Jurkat, Clone E6-1 (cell line): Measurements from ENCODE around the gene RFX2.
"Not testable (repeated sequence)": the region's sequence is repeated elsewhere in the genome, so short reads cannot be mapped to it uniquely, and the experiment has no call there.

Experiments
- DNase-seq: peaks from one replicate; pipeline ENCODE4 v3.0.0-alpha.2; 2011; ENCODE audit warnings: low read depth, low spot score
- H3K4me3 ChIP-seq: 2 replicates; pipeline ENCODE4 v1.5.1; 2011; ENCODE audit warnings: mild to moderate bottlenecking, low read length, control low read depth, moderate library complexity

Gene RFX2

DNA sequence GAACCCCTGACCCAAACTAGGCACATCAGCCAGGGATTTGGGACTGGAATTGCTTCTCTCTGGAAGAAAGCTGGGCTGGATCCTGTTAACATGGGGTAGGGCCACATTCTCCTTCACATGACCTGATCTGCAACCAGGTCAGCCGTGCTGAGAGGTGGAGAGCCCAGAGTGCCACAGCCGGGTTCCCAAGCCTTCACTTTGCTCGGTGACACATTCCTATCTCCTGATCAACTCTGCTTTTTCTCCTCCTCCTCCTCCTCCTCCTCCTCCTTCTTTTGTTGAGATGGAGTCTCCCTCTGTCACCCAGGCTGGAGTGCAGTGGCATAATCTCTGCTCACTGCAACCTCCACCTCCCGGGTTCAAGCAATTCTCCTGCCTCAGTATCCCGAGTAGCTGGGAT, 124.5 kb downstream of the RFX2 start:
- not testable (repeated sequence) for H3K4me3 ChIP-seq, DNase-seq

DNA sequence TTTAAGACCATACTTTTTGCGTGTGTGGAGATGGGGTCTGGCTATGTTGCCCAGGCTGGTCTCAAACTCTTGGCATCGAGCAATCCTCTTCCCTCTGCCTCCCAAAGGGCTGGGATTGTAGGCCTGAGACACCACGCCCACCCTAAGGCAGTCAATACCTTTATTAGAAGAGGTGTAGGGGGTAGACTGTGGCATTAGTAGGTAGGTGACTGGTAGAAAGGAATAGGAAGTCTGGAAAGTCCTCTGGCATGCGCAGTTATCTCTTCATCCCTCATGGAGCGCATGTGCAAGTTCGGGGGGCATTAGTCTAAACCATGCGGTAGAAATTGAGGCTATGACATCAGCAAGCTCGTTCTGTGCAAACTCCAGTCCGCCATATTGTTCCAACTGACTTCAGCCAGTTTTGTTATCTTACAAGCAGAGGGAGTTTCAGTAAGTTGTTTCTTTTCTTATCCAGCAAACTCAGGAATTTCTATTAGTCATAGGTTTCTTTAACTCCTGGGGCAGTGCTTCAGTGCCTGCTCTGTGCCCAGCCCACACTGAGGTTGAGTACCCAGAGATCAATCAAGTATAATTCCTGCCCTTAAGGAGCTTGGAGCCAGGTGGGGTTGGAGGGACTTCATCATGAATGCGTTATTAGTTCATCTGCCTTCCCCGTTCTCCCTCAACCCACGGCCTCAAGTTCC, 125.1 kb downstream of the RFX2 start:
- DNase-seq = no peak
- no peak overlapping the region for H3K4me3 ChIP-seq

- no peak overlapping the region for H3K4me3 ChIP-seq
- peak; percentile 64 for DNase-seq
These were observed 125.7 kb downstream of the RFX2 start for GRCh38 chr19:5984600-5984999.

DNA sequence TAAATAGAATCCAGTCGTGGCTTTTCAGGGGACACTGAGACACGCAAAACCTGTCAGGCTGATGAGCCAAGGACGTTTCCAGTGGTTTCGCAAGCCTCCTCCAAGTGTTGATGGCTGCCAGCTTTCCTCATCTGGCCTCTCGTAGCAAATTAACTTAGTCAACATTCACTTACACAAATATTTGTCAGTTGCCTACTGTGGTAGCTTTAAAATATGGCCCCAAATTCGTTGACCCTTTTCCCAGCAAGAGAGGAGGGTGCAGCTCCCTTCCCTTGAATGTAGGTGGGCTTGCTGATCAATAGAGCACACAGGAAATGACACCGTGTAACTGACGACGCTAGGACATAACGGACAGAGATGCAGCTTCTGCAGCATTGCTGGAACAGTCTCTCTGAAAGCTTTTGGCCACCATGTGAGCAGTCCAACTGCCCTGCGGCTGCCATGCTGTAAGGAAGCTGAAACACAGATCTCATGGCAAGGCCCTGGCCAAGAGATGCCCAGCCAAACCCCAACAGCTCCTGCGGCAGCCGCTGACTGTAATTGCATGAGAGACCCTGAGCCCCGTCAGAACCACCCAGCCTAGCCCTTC, 126.8 kb downstream of the RFX2 start:
- no peak for DNase-seq
- H3K4me3 ChIP-seq = no peak overlapping the region

DNA sequence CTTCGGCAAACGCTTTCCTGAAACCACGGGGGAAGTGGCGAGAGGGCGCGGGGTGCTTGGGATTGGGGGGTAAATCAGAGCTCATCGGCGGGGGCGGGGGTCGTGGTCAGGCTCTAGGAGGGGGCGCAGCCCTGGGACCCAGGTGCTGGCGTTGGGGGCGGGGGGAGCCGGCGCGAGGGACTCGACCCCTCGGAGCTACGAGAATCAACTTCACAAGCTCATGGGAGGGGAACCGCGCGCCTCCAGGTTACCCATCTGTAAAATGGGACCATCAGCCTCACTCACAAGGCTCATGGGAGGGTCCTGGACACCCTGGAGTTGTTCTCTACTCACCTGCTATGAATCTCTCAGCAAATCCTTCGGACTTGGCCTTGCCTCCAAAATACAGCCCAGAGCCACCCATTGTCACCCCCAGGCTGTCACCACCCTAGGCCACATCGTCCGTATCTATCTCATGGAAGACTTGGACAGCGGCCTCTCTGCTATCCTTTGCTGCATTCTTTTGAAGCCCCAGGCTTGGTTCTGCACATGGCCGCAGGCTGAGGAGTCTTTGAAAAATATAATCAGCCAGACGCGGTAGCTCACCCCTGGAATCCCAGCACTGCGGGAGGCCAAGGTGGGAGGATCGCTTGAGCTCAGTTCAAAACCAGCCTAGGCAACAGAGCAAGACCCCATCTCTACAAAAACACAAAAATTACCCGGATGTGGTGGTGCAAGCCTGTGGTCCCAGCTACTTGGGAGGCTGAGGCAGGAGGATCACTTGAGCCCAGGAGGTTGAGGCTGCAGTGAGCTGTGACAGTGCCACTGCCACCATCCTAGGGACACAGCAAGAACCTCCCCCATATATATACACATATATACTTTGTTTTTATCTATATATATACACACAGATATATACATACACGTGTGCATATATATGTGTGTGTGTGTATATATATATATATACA, 131.4 kb downstream of the RFX2 start:
- no peak for DNase-seq
- peak overlapping the region; percentile 85 for H3K4me3 ChIP-seq

DNA sequence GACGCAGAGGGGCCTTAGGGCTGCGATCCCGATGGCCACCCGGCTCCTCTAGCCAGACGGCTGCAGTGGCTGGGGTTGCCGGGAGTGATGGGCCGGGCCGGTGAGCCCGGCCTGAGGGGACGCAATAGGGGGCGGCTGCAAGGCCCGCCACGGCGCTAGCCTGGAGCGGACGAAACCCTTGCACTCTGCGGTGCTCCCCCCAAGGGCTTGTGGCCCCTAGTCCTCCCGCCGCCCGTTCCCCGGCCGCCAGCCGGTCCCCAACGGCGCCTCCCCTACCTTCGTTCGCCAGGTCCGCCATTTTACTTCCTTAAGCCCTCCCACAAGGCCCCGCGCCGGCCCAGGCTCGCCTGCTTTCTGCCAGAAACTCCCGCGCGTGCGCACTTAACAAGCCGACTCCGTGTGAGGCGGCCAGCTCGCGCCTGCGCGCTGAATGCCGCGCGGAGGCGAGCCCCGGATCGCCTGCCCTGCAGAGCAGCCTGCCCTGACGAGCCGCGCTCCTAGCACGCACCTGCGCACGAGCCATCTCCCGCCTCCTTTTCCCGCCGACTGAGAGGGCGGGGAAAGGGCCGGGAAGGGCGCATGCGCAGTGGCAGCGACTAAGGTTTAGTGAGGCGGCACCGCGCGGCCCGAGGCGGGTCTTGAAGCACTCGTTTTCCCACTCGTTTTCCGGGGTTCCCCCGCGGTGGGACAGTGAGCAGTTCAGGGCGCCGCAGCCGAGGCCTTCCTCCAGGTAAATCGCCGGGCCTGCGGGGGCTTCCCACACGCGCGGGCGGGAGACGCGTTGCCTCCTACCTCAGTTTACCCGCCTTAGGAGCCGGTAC, 132.3 kb downstream of the RFX2 start, which contains the start of gene RANBP3:
RANBP3 (minus strand) TSS at position 356 of the 821 bp plus-strand sequence; CDS start at position 298, 58 bp downstream.
- H3K4me3 ChIP-seq = peak within 1 kb of the TSS; percentile 85
- peak; percentile 98 for DNase-seq

GRCh38 chr19:5977222-5977784, 133.0 kb downstream of the RFX2 start:
- peak overlapping the region; percentile 85 for H3K4me3 ChIP-seq
- DNase-seq = no peak

- DNase-seq = no peak
These were observed 133.5 kb downstream of the RFX2 start for GRCh38 chr19:5976768-5977167.

DNA sequence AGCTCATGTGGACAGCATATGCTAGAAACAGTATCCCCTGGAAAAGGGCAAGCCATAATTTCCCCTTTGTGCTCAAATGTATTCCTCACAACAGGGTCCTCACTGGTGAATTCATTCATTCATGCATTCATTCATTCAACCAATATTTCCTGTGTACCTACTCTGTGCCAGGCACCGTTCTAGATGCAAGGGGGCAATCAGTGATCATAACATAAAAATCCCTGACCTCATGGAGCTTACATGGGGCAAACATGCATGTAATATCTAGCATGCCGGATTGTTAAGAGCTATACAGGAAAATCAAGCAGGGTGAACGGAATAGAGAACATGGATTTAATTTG, 134.9 kb downstream of the RFX2 start:
- no peak for DNase-seq
- no peak overlapping the region for H3K4me3 ChIP-seq

More at GRCh38 chr19:5976768-5977167, 133.5 kb downstream of the RFX2 start:
- H3K4me3 ChIP-seq = peak overlapping the region; percentile 85

DNA sequence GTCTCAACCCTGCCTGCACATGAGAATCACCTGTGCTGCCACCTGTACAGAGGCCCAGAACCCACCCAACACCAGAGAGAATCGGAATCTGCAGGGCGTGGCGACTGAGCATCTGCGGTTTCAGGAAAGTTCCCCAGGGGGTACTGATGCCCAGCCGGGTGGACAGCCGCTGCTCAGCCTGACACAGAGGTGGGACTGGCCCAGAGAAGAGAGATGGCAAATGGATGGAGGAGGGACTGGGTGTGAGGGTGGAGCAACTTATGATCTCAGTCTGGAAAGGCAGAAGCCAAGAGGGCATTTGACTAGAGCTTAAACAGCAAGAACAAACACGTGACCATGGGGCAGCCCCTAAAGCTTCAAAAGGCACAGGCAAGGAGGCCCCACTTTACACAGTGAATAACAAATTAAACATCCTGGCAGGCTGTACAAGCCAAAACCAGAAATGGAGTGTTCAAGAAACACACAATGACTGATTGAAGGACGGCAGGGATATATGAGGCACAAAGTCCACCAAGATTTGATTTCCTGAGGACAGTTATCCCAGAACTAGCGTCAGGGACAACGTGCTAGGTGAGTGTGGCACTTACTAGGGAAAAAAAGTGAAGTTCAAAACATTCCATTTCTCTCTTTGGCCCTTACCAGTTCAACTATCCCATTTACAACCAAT, 135.4 kb downstream of the RFX2 start:
- no peak for DNase-seq
- H3K4me3 ChIP-seq = no peak overlapping the region

- no peak overlapping the region for H3K4me3 ChIP-seq
- no peak for DNase-seq
These were observed 136.2 kb downstream of the RFX2 start for GRCh38 chr19:5973867-5974635.

GRCh38 chr19:5973376-5973775, 136.9 kb downstream of the RFX2 start:
- H3K4me3 ChIP-seq = no peak overlapping the region
- no peak for DNase-seq

DNA sequence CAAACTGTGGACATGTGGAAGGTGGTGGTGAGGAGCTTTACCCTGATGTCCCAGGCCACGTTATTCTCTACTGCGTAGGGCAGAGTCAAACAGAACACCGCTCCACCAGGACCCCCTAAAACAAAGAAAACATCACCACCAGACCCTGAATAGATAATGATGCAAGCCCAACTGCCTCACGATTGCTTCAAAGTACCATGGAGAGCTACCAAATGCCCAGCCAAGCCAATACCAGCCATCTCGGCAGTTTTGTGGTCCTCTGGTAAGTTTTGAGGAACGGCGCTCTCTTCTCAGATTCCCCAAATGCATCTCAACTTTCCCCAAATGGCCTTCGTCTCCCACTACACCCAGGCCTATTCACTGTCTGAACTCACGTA, 138.0 kb downstream of the RFX2 start:
- DNase-seq = no peak
- no peak overlapping the region for H3K4me3 ChIP-seq

- peak; percentile 76 for DNase-seq
- H3K4me3 ChIP-seq = no peak overlapping the region
These were observed 138.5 kb downstream of the RFX2 start for GRCh38 chr19:5971714-5972354.

DNA sequence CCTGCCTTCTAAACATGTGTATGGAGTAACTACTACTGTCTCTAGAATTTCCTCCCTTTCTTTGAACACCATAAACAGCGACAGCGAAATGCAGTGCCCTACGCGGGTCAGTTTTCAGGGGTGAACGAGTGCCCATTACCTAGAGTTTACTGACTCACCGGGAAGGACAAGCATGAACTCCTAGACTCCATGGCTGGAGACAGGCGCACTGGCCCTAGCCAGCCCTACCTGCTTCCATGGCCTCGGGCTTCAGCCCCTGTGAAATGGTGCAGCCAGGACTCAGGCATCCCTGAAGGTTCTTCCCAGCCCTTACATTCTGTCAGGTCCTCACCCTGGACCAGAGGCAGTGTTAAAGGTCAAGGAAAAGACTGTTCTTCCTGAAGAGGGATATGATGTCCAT, 140.8 kb downstream of the RFX2 start:
- no peak overlapping the region for H3K4me3 ChIP-seq
- DNase-seq = no peak

DNA sequence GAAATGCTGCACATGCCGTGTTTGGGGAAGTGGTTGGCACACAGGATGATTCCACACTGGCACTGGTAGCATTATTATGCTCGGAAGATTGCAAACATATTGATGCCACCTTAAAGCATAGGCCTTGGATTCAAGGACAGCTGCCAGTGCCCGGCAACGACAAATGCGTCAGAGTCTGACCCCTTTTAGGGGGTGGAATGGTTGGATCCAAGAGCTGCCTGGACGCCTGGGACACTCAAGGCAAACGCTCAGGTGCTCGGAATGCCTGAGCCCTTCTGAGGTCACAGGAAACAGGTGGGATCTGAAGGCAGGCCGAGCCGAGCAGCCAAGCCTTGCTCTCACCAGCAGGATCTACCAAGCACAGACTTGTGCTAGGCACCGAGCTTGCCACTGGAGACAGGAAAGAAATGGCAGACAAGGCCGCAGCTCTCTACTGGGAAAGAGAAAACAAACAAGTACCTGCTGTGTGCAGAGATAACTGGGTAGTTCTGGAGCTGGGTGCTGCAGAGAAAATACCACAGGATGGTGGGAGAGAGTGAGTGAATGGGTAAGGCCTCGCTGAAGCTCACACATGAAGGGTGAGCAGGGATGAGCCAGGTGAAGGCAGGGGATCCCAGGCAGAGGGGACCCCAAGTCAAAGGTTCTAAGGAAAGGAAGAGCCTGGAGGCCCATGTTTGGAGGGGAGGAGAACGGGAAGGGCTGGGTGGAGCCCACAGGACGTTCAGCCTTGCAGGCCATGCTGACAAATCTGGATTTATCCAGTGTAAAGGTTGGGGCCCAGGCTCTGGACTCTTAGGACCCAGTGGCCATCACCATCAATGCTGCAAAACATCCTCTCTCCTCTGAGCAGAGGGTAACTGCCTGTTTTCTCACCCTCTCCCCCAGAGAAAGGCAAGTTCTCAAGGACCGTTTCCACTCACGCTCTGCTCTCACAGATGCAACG, 141.6 kb downstream of the RFX2 start:
- no peak overlapping the region for H3K4me3 ChIP-seq
- no peak for DNase-seq
